ENCODE data around the gene FAM186B.
A peak's percentile ranks its signal among the peaks of the same experiment; 100 is the strongest.

Gene FAM186B

DNA sequence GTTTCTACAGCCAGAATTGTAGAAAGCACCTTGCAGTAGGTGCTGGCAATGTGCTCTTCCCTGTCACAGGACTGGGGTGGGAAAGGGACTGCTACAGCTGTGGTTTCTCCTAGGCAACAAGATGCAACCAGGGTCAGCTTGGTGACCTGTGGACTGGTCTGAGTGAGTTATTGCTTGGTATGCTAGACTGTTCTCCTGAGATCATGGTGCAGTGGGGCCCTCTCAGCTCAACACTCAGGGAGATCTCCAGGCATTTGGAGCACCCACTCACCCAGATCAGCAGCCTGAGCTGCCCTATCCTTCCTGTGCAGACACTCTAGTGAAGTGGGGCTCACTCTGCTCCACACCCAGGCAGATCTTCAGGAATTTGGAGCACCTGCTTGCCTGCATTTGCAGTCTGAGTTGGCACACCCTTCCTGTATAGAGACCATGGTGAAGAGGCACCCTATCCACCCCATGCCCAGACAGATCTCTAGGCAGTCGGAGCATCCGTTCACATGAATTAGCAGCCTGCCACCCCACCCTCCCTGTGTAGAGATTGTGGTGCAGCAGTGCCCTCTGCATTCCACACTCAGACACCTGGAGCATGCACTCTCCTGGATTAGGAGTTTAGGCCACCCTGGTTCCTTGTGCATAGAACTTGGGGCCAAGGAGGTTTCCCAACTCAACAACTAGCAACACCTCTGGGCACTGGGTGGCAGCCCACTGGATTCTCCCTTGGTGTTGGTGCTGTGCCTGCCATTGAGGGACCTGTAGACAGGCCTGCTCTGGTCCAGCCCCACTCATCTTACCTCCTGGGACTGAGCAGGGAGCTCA lies 3.8 kb upstream of the FAM186B start:
- DNase-seq (ENCODE audit: low read depth), result no peak

DNA sequence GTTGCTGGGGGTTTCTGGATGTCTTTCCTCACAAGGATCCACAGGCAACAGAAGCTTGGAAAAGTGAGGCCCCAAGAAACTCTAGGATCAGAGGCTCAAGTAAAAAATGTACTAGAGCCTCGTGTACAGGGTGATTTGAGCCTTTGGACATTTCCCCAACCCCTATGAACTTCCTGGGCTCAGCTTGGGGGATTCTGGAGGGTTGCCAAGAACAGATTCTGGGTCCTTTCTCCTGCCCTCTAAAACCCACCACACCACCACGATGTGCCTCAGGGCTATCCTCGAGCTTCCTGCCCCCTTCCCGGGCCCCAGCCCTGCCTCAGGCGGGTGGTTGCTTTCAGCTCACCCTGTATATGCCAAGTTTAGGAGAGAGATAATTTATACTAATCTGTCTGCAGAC lies 583 bp downstream of the FAM186B start:
- DNase-seq (ENCODE audit: low read depth), result no peak

DNA sequence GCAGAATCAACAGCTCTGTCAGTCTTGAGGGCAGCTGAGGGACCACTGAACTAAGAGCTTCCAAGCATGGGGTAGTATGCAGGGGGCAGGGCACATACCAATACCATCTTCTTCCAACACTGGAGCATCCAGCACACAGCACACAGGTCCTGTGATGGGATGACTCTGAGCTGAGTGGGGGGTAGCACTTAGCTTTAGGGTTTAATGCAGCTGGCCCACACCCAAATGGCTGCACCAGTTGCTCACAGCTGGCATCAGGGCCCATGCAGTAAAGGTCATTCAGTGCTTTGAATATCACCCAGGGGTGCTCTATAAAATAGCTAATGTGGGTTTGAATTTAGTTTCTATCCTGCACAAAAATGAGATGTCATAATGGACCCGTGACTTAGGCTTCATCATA lies 1.7 kb downstream of the FAM186B start:
- DNase-seq (ENCODE audit: low read depth), result no peak

DNA sequence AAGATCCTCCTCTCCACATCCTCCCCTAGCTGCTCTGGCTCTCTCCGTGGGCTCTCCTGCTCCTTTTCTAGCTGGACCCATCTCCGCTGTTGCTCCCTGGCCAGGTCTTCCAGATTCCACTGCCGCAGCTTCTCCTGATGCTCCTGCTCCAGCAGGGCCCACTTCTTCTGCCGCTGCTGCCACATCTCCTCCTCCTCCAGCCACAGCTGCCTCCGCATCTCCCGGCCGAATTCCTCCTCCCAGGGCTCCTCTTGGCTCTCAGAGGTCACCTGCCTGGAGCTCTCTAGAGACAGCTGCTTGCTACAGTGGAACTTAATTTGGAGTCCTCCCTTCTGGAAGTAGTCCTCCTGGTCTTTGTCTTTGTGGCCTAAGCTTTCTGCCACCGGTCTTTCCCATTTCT lies 5.5 kb downstream of the FAM186B start:
- no peak for DNase-seq (ENCODE audit: low read depth)

DNA sequence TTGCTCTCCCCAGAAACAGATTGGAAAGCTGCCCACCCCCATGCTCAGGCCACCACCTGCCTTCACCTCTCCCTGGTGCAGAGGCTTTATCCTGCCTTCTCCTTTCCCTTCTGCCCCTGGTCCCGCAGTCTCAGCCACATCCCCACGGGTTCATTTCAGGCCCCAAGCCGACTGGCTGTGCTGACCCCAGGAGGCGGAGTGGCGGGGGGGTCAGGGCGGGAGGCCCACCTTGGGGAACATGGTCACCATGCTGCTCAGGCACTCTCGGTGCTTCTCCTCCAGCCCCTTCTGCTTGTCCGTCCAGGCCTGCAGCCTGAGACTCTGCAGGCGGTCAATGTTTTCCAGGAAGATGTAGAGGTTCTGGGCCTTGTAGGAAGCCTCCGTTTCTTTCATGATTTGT lies 6.9 kb downstream of the FAM186B start:
- no peak for DNase-seq (ENCODE audit: low read depth)

DNA sequence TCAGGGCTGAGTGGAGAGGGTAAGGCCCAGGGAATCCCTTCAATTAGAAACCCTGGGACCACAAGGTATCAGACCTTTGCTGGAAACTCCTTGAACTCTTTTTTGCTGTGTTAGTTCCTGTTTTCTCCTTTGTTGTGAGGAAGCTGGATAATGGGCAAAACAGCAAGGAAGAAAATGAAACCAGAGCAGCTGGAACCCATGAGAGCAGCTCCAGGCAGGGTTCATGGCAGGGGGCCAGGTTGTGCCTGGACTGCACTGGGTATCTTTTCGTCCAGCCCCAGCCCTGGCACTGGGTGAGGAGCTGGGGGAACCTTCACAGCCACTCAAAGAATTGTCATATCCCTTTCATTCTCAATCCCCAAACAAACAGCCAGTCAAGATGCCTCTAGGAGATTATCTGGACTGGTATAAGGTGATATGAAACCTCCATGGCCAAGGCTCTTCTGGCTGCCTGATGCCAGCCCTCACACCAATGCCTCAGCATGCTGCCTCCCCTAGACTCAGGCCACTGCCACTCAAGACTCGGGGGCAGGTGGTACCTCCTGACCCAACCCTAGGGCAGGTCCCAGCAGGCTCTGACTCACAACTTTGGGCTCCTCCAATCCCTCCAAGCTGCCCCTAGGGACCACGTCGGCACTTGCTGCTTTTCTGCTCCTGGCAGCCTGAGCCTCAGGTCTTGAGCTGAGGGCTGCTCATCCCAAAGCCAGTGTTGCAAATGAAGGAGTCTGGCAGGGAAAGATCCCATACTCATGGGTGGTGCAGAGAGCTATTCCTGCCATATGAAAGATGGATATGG lies 16.5 kb downstream of the FAM186B start:
- DNase-seq (ENCODE audit: low read depth), result no peak

DNA sequence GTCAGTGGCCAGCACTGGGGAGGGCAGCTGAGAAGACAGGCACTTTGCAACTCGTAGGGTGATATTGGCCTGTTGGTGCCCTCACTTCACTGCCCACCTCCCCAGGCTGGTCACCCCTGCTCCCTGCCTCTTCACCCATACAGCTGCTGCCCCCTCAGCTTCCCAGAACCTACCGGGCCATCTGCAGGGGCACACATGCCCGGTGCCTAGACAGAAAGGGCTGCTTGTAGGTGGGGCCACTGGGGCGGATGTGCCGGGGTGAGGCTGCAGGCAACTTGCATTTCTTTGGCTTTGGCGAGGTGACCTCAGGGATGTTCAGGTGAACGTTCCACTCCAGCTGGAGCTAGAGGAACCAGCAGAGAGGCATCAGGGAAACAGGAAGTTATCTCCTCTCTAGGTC lies 17.2 kb downstream of the FAM186B start:
- no peak for DNase-seq (ENCODE audit: low read depth)

DNA sequence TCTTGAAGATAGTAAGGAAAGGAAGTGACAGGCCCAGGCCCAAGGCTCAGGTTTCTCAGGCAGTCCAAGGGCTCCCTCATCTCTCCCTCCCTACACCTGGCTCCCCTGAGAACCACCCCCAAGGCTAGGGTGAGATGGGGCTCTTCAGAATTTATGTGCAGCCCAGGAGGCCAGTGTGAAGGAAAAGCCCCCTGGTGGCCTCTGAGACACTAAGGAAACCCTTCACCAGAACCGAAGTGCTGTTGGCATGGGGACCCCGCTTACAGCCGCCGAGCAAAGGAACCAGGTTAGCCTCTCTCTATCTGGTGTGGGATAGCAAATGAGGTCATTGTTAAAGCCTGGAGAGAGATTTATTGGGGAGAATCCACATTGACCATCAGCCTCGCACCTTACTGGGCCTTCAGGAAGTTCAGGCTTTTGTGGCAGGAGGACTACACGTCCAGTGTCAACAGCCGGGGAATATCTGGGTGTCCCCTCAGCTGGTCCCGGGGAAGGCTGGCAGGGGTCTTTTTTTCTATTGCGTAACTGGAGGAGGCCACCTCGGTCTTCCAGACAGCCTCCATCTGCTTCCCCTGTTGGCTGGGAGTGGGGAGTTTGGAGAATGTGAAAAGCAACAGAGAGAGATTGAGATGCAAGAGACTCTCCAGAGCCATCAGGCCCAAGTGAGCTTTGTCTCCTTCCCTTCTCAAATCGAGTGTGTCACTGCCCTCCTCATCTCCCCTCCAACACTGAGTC lies 18.1 kb downstream of the FAM186B start:
- no peak for DNase-seq (ENCODE audit: low read depth)

DNA sequence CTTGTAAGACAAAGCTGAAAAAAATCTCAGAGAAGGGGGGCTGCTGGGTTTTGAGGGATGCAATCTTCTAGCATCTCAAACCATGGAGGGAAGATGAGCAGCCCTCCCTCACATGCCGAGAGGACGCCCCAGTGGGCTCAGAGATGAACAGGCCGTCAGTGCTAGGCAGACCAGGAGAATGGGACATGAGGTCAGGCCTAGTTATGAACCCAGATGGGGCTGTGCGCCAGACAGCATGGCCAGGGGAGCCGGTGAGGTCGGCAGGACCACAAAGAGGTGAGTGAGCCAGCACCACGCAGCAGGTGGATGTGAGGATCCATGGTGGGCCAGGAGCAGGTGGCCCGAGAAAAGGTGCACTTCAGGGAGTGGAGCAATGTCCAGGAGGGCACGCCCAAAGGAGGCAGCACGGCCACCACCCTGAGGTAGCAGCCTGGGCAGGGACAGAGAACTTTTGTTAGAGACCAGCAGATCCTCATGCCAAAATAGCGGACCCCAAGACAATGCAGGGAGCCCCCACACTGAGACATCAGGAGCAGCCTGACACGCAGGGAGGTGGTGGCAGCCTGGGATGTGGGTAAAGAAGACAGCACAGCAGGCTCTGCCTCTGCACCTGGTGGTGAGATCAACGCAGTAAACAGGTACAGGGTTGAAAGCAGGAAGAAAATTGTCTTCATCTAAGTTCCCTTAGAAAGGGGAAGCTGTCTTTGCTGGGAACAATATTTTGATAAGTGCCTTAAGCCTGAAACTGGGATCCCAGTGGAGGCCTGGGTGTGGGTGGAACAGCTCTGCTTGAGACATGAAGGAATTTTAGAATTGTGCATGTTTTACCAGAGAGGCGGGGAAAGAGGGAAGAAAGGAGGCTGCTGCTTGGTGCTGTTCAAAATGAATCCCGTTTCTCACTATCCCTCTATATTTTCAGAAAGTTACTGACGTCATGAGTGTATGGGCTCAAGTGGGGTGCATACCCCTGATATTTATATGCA lies 19.7 kb downstream of the FAM186B start:
- no peak for DNase-seq (ENCODE audit: low read depth)

DNA sequence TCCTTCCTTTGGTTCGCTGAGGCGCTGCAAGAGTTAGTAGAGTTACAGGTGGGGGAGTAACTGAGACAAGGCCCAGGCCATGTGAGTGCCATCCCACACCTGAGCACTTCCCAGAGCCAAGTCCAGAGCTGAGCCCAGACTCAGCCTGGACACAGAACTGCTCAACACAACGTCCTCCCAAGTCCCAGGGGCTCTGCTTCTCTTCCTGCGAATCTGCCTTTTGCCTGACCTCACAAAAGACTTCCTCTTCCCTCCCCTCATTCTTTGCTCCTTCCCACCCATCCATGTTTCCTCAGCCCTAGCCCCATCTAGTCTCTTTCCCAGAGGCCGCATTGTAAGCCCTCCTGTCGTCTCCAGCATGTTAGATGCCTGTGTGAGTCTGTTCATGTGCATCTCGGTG lies 20.8 kb downstream of the FAM186B start:
- no peak for DNase-seq (ENCODE audit: low read depth)

DNA sequence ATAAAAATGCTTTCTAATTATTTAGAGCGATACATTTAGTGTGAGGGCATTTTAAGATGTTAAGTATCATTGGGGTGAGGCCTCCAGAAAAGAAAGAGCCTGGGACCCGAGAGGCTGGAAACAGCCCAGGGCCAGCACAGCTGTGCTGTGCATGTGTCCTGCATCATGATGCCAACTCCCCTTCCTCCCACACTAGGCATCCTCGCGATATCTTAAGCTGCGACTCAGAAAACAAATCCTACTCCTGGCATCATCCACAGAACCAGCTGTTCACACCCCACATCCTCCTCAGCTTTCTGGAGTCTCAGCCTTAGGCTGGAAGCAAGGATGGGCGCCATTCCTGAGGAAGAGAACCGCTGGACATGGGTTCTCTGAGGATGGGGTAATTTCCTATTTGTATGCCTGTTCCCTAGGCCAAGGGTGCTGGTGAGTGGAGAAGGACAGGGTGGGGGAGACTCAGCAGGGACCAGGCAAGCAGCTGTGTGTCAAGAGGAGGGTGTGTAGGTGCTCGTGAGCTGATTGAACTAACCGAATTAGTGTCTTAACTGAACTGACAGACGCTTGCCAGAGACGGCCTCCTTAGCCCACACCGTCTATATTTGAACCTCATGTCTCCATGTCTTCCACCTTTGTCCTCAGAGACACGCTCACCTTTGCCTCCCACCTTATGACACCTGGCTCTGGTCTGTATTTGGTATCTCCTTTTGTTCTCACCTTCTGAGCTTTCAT lies 21.9 kb downstream of the FAM186B start:
- DNase-seq (ENCODE audit: low read depth), result no peak

DNA sequence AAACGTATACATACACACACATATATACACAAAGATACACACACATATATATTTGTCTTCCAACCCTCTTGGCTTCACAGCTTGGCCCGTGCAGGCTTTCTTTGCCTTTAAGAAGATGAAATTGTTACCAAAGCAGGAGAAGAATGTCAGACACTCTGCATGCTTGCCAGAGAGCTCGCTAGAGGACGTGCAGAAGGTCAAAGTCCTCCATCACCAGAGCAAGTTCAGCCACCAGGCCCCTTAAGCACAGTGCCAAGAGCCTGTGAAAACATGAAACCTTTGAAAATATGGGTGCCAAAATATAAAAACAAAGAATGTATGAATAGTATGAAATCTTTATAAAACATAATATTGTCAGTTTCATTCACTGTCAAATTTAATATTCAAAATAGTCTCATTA lies 22.6 kb downstream of the FAM186B start:
- DNase-seq (ENCODE audit: low read depth), result no peak

DNA sequence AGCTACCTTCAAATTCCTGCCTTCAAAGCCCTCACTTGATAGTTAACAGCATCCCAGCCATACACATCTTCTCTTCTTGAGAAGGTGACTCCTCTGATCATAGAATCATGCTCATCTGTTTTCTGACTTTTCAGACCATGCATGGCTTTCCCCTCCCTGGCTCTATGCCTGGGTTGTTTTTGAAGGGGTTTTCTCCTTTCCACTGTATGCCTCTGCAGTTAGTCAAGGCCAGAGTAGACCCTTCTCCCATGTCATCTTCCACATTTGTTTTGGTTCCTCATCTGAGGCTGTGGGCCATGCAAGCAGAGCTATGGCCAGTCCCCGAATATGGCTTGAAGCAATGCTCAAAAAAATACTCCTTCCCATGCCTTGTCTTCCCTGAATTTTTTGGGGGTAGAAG lies 23.2 kb downstream of the FAM186B start:
- DNase-seq (ENCODE audit: low read depth), result no peak

DNA sequence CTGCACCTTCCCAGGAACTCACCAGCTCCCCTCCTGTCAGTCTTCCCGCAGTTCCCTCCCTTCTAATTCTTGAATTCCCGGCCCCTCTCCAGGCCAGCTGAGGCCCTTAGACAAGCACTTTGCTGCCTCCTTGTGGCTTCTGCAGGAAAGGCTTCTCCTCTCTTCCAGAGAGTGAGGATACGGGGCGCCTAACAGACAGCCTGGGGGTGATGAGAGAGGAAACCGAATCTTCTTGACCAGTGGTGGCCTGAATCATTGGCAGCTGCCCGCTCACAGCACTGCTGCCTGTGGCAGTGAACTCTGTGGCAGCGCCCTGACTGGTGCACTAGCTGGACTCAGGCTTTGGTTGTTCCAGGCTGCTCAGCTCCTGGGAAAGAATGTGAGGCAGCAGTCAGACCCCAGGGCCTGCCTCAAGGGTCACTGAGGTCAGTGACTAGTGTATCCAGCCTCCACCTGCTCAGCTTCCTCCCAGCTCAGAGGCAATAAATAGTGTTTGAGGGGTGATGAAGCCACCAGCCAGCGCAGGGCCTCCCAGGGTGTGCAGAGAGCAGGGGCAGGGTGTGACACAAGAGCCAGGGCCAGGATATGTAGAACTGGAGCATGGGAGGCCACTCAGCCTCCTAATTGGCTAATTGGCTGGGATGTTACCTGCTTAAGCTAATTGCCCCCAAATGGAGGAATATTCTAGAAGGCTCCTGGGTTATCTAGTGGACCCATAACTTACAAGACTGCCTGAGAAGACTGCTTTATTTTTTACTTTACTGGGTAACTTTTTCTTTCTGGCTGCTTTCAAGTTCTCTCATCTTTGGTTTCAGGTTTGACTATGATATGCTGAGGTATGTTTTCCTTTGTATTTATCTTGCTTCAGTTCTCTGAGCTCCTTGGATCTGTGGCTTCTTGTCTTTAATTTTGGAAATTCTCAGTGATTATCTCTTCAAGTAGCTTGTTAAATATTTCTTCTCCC lies 24.6 kb downstream of the FAM186B start:
- peak; percentile 9 for DNase-seq (ENCODE audit: low read depth)

DNA sequence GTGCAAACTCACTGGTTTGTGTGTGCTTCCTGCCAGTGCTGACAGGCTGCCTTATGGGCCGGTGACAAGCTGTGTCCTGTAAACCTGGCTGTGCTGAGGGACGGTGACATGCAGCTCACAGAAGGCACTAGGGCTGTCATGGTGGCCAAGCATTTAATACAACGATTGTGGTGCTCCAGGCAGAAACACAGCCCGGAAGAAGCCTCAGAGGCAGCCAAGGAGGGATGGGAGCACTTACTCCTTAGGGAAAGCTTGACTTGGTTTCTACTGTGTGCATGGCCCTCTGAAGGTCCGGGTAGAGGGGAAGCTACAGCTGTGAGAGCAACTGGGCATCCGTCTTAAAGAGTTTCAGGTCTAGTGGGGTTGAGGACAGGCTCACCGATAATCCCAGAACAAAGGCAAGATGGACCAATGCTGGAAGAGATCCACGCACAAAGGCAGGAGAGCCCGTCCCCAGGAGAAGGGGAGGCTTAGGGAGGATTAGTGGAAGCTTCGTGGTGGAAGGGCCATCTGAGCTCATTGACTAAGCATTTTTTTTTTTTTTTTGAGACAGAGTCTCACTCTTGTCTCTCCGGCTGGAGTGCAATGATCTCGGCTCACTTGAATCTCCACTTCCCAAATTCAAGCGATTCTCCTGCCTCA lies 26.8 kb downstream of the FAM186B start:
- DNase-seq (ENCODE audit: low read depth), result no peak

DNA sequence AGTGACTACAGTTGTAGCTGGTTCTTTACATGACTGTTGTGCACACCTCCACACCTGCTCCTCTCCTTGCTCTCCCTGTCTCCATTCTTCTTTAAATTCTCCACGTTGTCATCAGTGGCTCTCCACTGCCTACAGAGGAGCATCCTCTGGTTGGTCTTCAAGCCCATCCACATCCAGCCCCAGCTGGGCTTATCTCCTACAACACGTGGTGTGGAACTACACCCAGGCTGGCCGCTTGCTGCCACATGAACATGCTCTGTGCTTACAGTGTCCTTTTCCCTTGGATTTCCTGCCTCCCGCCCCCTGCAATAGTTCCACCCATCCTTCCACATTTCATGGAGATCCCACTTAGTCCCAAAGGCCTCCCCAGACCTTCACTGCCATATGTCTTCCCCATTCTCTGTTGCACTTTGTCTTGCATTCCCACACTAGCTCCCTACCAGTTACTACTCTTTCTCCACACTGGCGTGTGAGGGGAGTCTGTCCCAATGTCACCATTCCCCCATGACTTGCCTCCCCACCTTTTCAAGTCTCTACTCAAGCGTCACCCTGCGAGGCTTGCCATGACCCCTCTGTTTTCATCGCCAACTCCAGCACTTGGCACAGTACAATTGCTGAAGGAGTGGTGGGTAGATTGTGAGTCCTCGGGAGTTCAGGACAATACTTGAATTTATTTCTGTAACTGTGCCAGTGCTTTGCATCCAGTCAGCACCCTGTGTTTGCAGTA lies 27.7 kb downstream of the FAM186B start:
- DNase-seq (ENCODE audit: low read depth), result no peak

DNA sequence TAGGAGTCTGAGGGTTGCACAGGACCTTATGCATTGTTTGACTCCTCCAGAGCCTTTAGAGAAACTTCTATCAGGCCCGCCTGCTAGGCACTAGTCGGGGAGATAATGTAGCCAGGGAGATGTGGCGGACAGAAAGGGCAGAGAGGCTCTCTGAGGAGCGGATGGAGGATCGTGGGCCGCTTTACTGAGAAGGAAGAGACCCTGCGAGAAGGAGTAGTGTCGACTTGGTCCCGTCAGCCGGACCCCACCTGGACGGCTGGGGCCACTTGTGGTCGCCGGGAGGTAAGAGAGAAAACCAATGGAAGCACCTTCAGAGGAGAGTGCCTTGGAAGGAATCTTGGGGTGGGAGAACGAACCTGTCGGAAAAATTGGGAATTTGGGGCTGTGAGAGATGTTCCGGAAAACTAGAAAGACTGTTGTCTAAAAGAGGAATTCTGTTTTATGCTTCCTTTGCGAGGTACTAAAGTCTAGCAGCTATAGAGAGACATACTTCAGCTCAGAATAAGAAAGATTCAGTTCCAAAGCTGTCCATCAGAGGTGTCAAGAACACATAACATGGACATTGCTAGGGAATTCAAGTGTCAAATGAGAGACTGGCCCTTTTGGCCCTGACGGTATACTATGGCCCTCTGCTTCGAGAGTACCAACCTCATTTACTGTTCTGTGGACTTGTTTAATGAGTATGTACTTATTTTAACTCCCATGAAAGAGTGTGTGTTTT lies 36.8 kb downstream of the FAM186B start:
- DNase-seq (ENCODE audit: low read depth), result no peak
